HG03571 (cell line): ENCODE data around the gene ITGA8.

Source experiments
- ATAC-seq: cut with Tn5 transposase; IDR thresholded peaks from one replicate; pipeline ENCODE4 v1.9.1; 2021; ENCODE audit not compliant: unreplicated experiment

Gene ITGA8

DNA sequence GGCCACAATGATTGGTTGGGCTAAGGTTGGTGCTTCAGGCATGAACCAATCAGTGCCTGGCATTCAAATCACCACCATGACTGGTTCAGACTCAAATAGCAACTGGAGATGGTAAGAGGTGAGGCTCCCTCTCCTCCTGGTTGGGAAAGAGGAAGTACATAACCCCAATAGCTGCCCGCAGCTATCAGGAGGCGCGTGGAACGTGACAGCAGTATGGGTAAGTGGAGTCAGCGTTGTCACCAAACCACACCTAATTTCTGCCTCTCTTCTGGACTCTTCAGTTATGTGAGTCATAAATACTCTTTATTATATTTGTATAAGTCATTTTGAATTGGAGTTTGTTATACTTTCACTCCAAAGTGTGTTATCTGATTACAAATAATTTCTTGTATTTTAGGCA is 17.9 kb upstream of the ITGA8 start:
- no peak for ATAC-seq

GRCh38 chr10:15735763-15736162 is 16.0 kb upstream of the ITGA8 start:
- ATAC-seq, result no peak

- ATAC-seq, result no peak
These were observed 10.6 kb upstream of the ITGA8 start for GRCh38 chr10:15730341-15730740.

- ATAC-seq, result no peak
These were observed 10.2 kb upstream of the ITGA8 start for GRCh38 chr10:15729890-15730289.

- ATAC-seq, result no peak
These were observed 6.3 kb upstream of the ITGA8 start for GRCh38 chr10:15726042-15726441.

- no peak for ATAC-seq
These were observed 5.9 kb upstream of the ITGA8 start for GRCh38 chr10:15725603-15726002.

GRCh38 chr10:15724683-15725082 is 5.0 kb upstream of the ITGA8 start:
- no peak for ATAC-seq

DNA sequence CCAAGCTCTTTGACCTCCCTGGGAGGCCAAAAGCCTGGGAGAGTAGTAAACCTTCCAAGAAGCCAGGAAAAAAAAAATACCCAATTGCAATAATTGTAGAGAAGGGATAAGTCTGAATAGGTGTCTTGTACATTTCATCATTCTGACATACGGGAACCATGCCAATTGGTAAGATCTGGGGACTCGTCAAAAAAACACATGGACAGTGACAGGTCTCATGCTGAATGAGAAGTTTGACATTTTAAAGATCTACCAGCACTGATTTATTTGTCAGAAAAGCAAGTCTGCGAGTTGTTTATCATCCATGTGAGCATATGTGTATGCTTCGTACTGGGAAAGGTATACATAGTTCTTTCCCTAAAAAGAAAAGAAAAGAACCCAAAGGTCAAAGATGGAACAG is 4.1 kb upstream of the ITGA8 start:
- no peak for ATAC-seq

DNA sequence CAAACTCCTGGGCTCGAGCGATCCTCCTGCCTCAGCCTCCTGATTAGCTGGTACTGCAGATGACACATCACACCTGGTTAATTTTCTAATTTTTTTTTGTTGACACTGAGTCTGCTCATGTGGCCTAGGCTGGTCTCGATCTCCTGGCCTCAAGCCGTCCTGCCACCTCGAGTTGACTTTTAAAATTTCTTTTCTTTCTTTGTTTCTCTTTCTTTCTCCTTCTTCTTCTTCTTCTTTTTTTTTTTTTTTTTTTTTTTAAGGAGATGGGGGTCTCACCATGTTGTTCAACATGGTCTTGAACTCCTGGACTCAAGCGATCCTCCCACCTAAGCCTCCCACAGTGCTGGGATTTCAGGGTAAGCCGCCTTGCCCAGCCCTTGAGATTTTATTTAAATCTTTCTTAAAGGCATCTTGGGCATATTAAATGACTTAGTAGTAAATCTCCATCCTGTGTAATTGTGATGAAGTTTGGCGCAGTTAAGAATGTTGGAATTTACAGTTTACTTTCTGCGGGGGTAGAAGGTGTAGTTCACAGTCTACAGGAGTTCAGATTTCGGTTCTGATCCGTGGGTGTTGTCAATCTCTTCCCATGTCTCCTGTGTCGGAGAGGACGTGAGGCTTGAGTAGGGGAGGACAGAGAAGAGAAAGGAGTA is 1.0 kb upstream of the ITGA8 start:
- no peak for ATAC-seq

DNA sequence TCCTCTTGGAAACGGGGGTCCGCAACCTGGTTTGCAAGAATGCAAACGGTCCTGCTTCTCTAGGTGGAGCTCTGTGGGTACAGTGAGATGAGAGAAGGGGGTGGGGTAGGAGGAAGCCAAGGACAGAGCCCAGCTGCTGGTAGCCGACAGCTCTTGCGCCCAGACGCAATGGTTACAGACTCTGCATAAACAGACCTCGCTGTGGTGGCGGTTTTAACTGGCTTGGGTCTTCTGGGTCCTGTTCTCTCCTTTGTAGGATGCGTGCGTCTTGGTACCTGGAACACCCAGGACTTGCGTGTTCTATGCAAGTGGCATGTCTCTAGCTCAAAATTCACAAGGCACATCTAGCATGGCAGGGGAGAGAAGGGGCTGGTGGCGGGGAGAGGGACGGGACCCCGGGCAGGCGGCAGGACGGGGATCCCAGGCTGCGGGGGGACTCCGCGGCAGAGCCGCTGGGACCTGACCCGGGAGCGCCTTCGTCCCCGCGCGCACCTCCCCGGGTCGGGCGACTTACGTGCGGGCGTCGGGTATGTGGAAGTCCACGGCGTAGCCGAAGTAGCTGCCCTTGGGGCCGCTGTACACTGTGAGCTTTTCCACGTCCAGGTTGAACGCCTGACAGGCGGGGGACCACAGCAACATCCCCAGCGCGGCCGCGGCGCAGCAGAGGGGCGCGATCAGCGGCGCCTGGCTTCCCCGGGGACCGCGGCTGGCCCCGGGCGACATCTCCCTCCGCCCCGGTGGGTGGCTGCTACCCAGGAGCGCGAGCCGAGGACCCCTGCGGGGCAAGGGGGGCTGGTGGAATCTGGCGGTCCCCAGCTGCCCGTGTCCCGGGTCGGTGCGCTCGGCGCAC is 448 bp downstream of the ITGA8 start:
- ATAC-seq, result no peak

GRCh38 chr10:15718694-15719048 is 1.1 kb downstream of the ITGA8 start:
- ATAC-seq, result no peak

DNA sequence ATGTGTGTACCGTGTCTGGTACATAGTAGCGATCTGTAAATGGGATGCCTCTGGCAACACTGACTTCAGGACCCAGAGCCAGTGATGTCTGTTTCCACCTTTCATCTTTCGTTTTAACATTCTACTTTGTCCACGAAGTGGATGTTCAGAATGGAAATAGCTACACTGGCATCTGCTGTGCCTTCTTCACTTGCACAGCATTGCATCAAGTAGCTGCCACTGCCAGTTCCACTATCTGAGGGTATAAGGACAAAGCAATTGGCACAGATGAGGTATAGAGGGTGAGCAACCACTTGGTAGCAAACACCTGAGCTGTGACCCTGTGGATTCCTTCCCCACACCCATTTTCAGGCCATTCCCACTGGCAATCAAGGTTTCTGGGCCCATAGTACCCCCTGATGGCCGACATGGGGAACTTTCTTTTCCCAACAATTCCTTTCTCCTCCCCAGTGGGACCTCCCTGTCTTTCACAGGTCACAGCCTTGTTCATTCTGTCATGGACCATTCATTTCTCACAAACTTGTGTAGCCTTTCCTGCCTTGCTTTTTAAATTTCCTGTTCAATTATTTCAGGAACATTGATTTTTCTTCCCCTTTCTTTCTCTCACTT is 4.0 kb downstream of the ITGA8 start:
- no peak for ATAC-seq

- ATAC-seq, result no peak
These were observed 4.9 kb downstream of the ITGA8 start for GRCh38 chr10:15714847-15715246.

DNA sequence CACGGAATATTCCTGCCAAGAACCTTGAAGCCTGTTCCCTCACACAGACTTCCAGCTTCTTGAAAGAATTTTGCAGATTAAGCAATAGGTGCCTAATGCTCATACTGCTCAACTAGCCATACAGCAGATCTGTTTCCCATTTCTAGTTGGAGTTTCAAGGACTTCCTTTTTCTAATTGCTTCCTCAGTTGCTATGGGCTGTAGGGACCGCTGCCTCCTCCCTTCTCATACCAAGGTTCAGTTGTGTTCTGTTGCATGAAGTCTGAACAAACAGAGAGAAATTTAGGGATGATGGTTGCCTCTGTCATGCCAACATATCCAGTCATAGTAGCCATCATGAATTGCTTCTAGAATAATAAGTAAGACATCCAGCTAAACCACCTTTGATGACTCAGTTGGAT is 6.8 kb downstream of the ITGA8 start:
- no peak for ATAC-seq

- no peak for ATAC-seq
These were observed 9.3 kb downstream of the ITGA8 start for GRCh38 chr10:15710455-15710854.

DNA sequence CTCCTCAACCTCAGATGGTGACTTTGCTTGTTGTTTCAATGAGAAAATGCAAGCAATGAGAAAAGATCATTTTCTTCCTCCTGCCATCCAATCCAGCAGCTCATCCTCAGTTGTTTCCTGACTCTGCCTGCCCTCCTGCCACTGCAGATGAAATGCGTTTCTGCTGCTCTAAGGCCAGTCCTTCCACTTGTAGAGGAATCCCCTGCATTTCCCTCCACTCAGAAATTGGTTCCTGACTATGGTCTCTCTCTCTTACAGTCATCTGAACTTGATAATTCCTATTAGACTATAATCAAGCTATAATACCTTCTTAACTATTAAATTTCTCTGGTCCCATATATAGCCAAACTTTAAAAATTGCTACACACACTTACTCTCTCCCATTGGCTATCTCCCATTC is 14.4 kb downstream of the ITGA8 start:
- no peak for ATAC-seq

GRCh38 chr10:15704581-15704968 is 15.1 kb downstream of the ITGA8 start:
- ATAC-seq, result no peak

DNA sequence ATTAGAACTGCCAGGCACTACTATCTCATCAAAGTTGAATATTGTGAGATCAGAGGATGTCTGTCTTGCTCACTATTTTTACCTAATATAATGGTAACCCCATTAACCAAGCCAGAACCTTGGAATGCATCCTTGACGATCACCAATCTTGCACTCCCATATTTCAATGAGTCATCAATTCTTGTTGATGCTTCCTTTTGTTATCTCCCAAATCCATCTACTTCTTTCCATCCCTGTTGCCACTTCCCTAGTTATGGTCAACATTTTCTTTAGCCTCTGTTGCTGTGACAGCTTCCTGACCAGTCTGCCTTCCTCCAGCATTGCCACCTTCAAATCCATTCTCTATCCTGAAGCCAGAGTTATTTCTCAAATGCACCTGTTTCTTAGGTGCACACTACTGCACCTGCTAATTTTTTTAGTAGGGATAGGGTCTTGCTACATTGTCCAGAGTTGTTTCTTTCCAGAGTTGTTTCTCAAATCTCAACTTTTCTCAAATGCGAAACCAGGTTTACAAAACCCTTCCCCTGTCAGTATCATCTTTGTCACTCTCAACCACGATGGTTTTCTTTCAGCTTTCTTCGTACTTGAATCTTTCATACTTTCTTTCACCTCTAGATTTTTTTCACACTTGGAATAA is 15.7 kb downstream of the ITGA8 start:
- no peak for ATAC-seq

DNA sequence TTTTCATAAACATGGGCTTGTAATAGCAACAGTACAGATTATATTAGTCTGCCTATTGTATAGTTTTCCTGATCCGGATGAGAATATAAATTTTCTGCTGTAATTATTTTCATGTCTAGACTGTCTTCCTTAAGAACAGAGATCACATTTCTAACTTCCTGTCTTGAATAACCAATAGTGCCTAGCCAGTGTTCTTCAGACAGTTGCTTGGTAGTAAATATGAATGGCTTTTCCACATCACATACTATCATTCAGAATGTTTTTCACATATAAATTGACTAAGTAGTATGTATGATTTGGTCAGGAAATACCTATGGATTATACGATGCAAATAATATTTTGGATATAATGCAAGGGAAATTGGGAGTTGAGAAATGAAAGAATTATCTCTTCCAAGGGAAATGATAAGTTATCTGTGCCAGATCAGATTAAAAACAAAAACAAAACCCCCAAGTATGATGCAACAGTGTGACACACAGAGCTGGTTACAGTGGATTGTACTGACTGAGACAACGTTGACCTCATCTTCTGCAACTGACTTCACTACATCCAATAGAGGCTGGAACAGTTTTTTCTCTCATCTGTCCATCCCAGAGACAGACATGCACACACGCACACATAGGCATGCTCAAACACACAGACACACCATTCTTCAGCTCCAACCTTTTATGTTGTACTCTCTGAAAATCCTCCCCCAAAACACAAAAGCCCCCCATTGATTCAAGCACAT is 16.4 kb downstream of the ITGA8 start:
- ATAC-seq, result no peak

DNA sequence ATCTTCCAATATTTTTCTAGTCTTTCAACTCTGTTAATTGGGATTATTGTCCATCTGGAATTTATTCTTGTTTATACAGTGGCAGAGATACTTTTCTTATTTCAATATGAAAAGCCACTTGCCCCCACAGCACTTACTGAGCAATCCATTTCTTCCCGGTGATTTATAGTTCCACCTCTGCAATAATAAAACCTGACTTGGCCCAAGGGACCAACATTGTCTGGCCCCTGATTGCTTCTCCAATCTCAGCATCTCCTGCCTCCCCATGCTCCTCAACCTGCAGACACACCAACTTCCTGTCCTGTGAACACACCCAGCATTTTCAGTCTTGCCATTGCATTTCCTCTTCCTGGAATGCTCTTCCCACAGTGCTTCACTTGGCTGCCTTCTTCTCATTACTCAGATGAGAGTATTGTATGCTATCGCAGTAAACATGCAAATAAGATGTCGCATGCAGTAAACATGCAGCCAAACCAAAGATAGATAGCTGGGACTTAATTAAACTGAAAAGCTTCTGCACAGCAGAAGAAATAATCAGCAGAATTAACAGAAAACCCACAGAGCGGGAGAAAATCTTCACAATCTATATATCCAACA is 19.5 kb downstream of the ITGA8 start:
- no peak for ATAC-seq

- no peak for ATAC-seq
These were observed 23.9 kb downstream of the ITGA8 start for GRCh38 chr10:15695852-15696251.
